Muscle of leg (tissue), 16 donors: ENCODE data around the gene GLMP. TPM values are rescaled to one million over a fixed set of nuclear protein-coding genes. Genes with fewer than 3 reads are reported as not detected.
"Not testable (repeated sequence)": the region's sequence is repeated elsewhere in the genome, so short reads cannot be mapped to it uniquely, and the experiment has no call there.

Experiments used
- DNase-seq: peaks from one replicate; pipeline ENCODE4 v3.0.0; 2013
- H3K27ac ChIP-seq: one replicate; pipeline ENCODE4 v1.5.1; 2013; ENCODE audit warnings: mild to moderate bottlenecking, low read length, control low read depth
- H3K27me3 ChIP-seq: one replicate; pipeline ENCODE4 v1.6.1; 2013; ENCODE audit warnings: low read length; ENCODE audit not compliant: control insufficient read depth, insufficient read depth
- H3K36me3 ChIP-seq: one replicate; pipeline ENCODE4 v1.6.1; 2013; ENCODE audit warnings: low read length; ENCODE audit not compliant: control insufficient read depth, insufficient read depth
- H3K4me1 ChIP-seq: one replicate; pipeline ENCODE4 v1.6.1; 2013; ENCODE audit warnings: low read length; ENCODE audit not compliant: control insufficient read depth, insufficient read depth
- H3K4me3 ChIP-seq: one replicate; pipeline ENCODE4 v1.5.1; 2013; ENCODE audit warnings: low read length, control low read depth
- H3K9me3 ChIP-seq: replicated peaks from 2 replicates; pipeline ENCODE4 v1.6.1; 2013; ENCODE audit warnings: low read depth, low read length; ENCODE audit not compliant: control insufficient read depth
- WGBS: methylation state at CpG from one replicate; pipeline ENCODE4 v1.1.5; 2013; ENCODE audit warnings: missing lambda C conversion rate; ENCODE audit not compliant: insufficient coverage; 5-methylcytosine and 5-hydroxymethylcytosine counted together
- long read RNA-seq, 11 donors: transcript quantifications; one replicate each; lab custom pipeline, GENCODE V29; 2026
- polyA plus RNA-seq, 8 donors: library from polyadenylated mRNA; unstranded; fragments of 120-200 nt; gene quantifications; one replicate each; pipeline versions ENCODE4 v1.2.1 to v1.2.3, GENCODE V29; 2013; ENCODE audit warnings: inconsistent platforms in 1 of 8, low replicate concordance in 1 of 8; ENCODE audit not compliant: insufficient read length in 8 of 8, insufficient read depth in 1 of 8
- total RNA-seq: library from RNA; stranded (reverse); fragments of 120-200 nt; gene quantifications from one replicate; pipeline ENCODE4 v1.2.4, GENCODE V29; 2013

GLMP gene
- total RNA-seq (24.3 TPM), polyA plus RNA-seq (10 to 100 TPM; 17.7 to 29.1 (median 23.8) TPM)
- long read RNA-seq, donor 1, partial matches to known transcripts, result 0 of 1 reads
- long read RNA-seq, donor 1, other reads (novel, unspliced or antisense), result 0 of 1 reads
- long read RNA-seq, donor 2, partial matches to known transcripts, result 0 of 4 reads
- long read RNA-seq, donor 2, other reads (novel, unspliced or antisense), result 0 of 4 reads
- long read RNA-seq, donor 3, transcript GLMP-201 (6 exons, 1,604 nt), result major isoform, 6 of 8 reads
- long read RNA-seq, donor 3, partial matches to known transcripts, result 0 of 8 reads
- long read RNA-seq, donor 3, other reads (novel, unspliced or antisense), result 0 of 8 reads
- long read RNA-seq, donor 4, partial matches to known transcripts, result 0 of 7 reads
- long read RNA-seq, donor 4, other reads (novel, unspliced or antisense), result 0 of 7 reads
- long read RNA-seq, donor 5, transcript GLMP-201 (6 exons, 1,604 nt), result major isoform, 6 of 13 reads
- long read RNA-seq, donor 5, partial matches to known transcripts, result 0 of 13 reads
- long read RNA-seq, donor 5, other reads (novel, unspliced or antisense), result 0 of 13 reads
- long read RNA-seq, donor 6, transcript GLMP-201 (6 exons, 1,604 nt), result major isoform, 9 of 14 reads
- long read RNA-seq, donor 6, partial matches to known transcripts, result 0 of 14 reads
- long read RNA-seq, donor 6, other reads (novel, unspliced or antisense), result 0 of 14 reads
- long read RNA-seq, donor 7, partial matches to known transcripts, result 0 of 3 reads
- long read RNA-seq, donor 7, other reads (novel, unspliced or antisense), result 0 of 3 reads
- long read RNA-seq, donor 8, transcript GLMP-201 (6 exons, 1,604 nt), result major isoform, 8 of 12 reads
- long read RNA-seq, donor 8, partial matches to known transcripts, result 0 of 12 reads
- long read RNA-seq, donor 8, other reads (novel, unspliced or antisense), result 0 of 12 reads
- long read RNA-seq, donor 9, partial matches to known transcripts, result 0 of 3 reads
- long read RNA-seq, donor 9, other reads (novel, unspliced or antisense), result 0 of 3 reads
- long read RNA-seq, donor 10, transcript GLMP-201 (6 exons, 1,604 nt), result major isoform, 5 of 16 reads
- long read RNA-seq, donor 10, partial matches to known transcripts, result 6 of 16 reads
- long read RNA-seq, donor 10, other reads (novel, unspliced or antisense), result 0 of 16 reads
- long read RNA-seq, donor 11, partial matches to known transcripts, result 0 of 6 reads
- long read RNA-seq, donor 11, other reads (novel, unspliced or antisense), result 0 of 6 reads

GRCh38 chr1:156295391-156295947 is at the start of gene GLMP:
TSS of gene GLMP (minus strand) at chr1:156295679. CDS start at chr1:156295645, 34 bp downstream.
- no peaks in the 10 kb centered on the region for H3K27me3 ChIP-seq
- H3K4me1 ChIP-seq, result peaks cover 17% of the 10 kb centered on the region
- H3K4me3 ChIP-seq, result peak within 1 kb of the TSS; percentile 62
- DNase-seq, result peak; percentile 89
- WGBS, result 0% methylated on average over 7 of the region's 17 CpGs
- H3K27ac ChIP-seq, result no peak within 1 kb of the TSS
- no peaks in the 10 kb centered on the region for H3K9me3 ChIP-seq
- peaks cover 2% of the 10 kb centered on the region for H3K36me3 ChIP-seq

- H3K9me3 ChIP-seq, result no peaks in the 10 kb centered on the region
- WGBS, result no CpG with 5 or more reads among the region's 3 CpGs
- H3K27me3 ChIP-seq, result peaks cover 6% of the 10 kb centered on the region
- no peak for DNase-seq
- peaks cover 3% of the 10 kb centered on the region for H3K4me1 ChIP-seq
- no peak overlapping the region for H3K27ac ChIP-seq
- H3K4me3 ChIP-seq, result no peak overlapping the region
- no peaks in the 10 kb centered on the region for H3K36me3 ChIP-seq
These were observed 48.9 kb upstream of the GLMP start for GRCh38 chr1:156344409-156344808.

- no peak overlapping the region for H3K4me3 ChIP-seq
- H3K36me3 ChIP-seq, result no peaks in the 10 kb centered on the region
- no peak for DNase-seq
- H3K27ac ChIP-seq, result no peak overlapping the region
- H3K9me3 ChIP-seq, result no peaks in the 10 kb centered on the region
- WGBS, result no CpG with 5 or more reads among the region's 1 CpG
- peaks cover 3% of the 10 kb centered on the region for H3K4me1 ChIP-seq
- peaks cover under 1% of the 10 kb centered on the region for H3K27me3 ChIP-seq
These were observed 46.9 kb upstream of the GLMP start for GRCh38 chr1:156342166-156342955.

- H3K4me3 ChIP-seq, result peak within 1 kb of the TSS; percentile 84
- peak; percentile 100 for DNase-seq
- peaks cover 10% of the 10 kb centered on the region for H3K4me1 ChIP-seq
- H3K36me3 ChIP-seq, result peaks cover 19% of the 10 kb centered on the region
- no peaks in the 10 kb centered on the region for H3K9me3 ChIP-seq
- H3K27me3 ChIP-seq, result no peaks in the 10 kb centered on the region
- peak within 1 kb of the TSS; percentile 92 for H3K27ac ChIP-seq
- under 1% methylated on average over 41 of the region's 47 CpGs for WGBS
These were observed 42.9 kb upstream of the GLMP start, which contains the start of the genes CCT3 and TSACC for GRCh38 chr1:156338180-156338976. TSS of gene CCT3 (minus strand) at chr1:156338292. CDS start at chr1:156338184, 108 bp downstream. TSS of gene TSACC (plus strand) at chr1:156338526. CDS start at chr1:156339758, 1,232 bp downstream.

- H3K4me1 ChIP-seq, result peaks cover 10% of the 10 kb centered on the region
- peak overlapping the region; percentile 85 for H3K27ac ChIP-seq
- WGBS, result under 1% methylated on average over 14 of the region's 14 CpGs
- peaks cover 22% of the 10 kb centered on the region for H3K36me3 ChIP-seq
- DNase-seq, result no peak
- no peaks in the 10 kb centered on the region for H3K9me3 ChIP-seq
- peak overlapping the region; percentile 84 for H3K4me3 ChIP-seq
- H3K27me3 ChIP-seq, result no peaks in the 10 kb centered on the region
These were observed 42.4 kb upstream of the GLMP start for GRCh38 chr1:156337888-156338179.

GRCh38 chr1:156337052-156337887 is 41.8 kb upstream of the GLMP start:
- peak; percentile 11 for DNase-seq
- H3K27ac ChIP-seq, result peak overlapping the region; percentile 85
- WGBS, result 42% methylated on average over 19 of the region's 34 CpGs

GRCh38 chr1:156336242-156336641 is 40.8 kb upstream of the GLMP start:
- Histone ChIP-seq H3K4me3 (no peak overlapping the region), H3K27ac (no peak overlapping the region), H3K9me3 (no peaks in the 10 kb centered on the region), H3K4me1 (peaks cover 10% of the 10 kb centered on the region), H3K27me3 (no peaks in the 10 kb centered on the region), H3K36me3 (peaks cover 34% of the 10 kb centered on the region)
- no peak for DNase-seq
- WGBS, result 100% methylated on average over 1 of the region's 4 CpGs

More at GRCh38 chr1:156337052-156337887, 41.8 kb upstream of the GLMP start:
- H3K27me3 ChIP-seq, result no peaks in the 10 kb centered on the region
- H3K9me3 ChIP-seq, result no peaks in the 10 kb centered on the region
- peak overlapping the region; percentile 84 for H3K4me3 ChIP-seq
- H3K4me1 ChIP-seq, result peaks cover 10% of the 10 kb centered on the region
- peaks cover 26% of the 10 kb centered on the region for H3K36me3 ChIP-seq

- peaks cover 64% of the 10 kb centered on the region for H3K36me3 ChIP-seq
- WGBS, result 96% methylated on average over 3 of the region's 9 CpGs
These were observed 27.7 kb upstream of the GLMP start for GRCh38 chr1:156323179-156323578.

More at GRCh38 chr1:156323179-156323578, 27.7 kb upstream of the GLMP start:
- H3K4me1 ChIP-seq, H3K4me3 ChIP-seq, H3K9me3 ChIP-seq, H3K27me3 ChIP-seq, DNase-seq, H3K27ac ChIP-seq: not testable (repeated sequence)
